A549 treated with RU486 at 1 μM for 4 hours (cell line): ENCODE results near the gene ANKH. TPM values are rescaled to one million over a fixed set of nuclear protein-coding genes. Genes with fewer than 3 reads are reported as not detected.

Experiments used
- total RNA-seq: library from RNA; stranded (reverse); fragments of 200-300 nt; extraction: Qiagen RNA extraction; gene quantifications from 5 replicates; pipeline ENCODE4 v1.2.3, GENCODE V29; 2022; ENCODE audit warnings: low read depth

ANKH gene
- 15.9 to 24.0 TPM (median 21.6 TPM) in 5 replicates for total RNA-seq

DNA sequence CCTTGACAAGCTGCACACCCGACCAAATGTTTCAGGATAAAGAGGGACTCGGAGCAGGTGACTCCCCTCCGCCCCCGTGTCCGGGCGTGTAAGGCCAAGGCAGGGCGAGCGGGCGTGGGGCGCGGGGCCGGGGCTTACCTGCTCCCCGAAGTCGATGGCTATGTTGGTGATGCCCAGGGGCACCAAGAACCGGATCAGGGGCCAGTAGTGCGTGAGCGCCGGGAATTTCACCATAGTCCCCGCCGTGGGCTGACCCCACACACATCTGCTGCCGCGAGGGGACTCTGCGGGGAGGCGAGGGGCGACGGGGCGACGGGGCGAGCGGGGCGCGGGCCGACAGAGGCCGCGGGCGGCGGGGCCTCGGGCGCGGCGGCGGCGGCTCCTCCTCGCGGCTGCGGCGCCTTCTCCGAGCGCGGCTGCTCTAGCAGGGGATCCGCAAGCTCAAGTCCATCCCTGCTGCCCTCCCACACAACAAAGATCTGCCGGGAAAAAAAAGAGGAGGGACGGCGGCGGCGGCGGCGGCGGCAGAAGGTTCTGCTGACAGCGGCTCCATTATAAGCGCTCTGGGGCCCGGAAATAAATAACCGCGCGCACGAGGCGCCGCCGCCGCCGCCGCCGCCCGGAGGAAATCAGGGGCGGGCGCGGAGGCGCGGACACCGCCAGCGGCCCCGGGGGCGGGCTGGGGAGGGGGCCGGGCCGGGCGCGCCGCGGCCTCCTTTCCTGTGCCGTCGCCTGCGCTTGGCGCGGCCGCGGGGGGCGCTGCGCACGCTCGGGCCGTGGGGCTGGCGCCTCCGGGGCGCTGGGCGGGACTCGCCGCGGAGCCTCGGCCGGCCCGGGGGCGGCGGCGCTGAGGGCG is at the start of gene ANKH:
ANKH (minus strand) TSS at position 565 of the 856 bp plus-strand sequence; CDS start at position 234, 331 bp downstream.

DNA sequence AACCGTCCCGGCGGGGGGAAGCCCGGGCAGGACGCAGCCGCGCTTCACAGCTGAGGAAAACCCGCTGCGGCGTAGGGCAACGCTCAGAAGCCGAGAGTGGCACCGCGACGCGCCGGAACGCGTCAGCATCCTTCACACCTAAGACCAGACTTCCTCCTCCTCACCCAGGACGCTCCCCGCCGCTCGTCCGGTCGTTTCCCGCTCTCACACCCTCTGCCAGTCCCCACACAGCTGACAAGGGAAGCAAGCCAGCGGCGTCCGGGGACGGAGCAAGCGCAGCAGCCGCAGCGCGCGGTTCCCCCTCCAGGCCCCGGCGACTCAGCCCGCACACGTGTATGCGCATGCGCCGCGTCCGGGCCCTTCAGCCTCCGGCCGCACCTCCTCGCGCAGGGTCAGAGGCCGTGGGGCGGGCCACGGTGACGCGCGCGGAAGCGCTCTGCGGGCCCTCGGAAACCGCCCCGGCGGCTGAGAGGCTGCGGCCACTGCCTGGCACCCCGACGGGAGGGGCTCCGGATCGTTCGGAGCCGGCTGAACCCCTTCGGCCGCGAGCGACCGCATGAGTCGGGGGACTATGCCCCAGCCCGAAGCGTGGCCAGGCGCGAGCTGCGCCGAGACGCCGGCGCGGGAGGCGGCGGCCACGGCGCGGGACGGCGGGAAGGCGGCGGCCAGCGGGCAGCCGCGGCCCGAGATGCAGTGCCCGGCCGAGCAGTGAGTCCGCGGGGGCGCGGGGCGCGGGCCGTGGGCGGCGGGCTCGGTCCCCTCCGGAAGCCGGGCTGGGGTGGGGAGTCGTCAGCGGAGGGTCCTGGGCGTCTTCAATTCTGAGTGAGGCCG is 207.1 kb downstream of the ANKH start, which contains the start of gene OTULIN:
OTULIN (plus strand) TSS at position 449 of the 831 bp plus-strand sequence; CDS start at position 557, 108 bp downstream.

Other genes with a start within 250 kb of the ANKH start
- gene OTULIN, start 207.1 kb downstream of the ANKH start, total RNA-seq: 15.8 to 23.1 TPM (median 18.8 TPM) in 5 replicates